IMR-90 (cell line): ENCODE results near the gene ESF1. TPM values are rescaled to one million over a fixed set of nuclear protein-coding genes. Genes with fewer than 3 reads are reported as not detected.

Experiments
- ATAC-seq: fragments of 200-7000 bp; cut with Tn5 transposase; 2 replicates; pipeline ENCODE4 v1.9.1; 2020; ENCODE audit warnings: low read depth, mild to moderate bottlenecking, moderate library complexity
- BruUV-seq: library from RNA; stranded (reverse); fragments of 400-500 nt; replicated peaks from 2 replicates; lab custom pipeline; 2021; lab: Mats Ljungman, UMichigan
- CTCF ChIA-PET: fragments of 300-600 bp; formaldehyde crosslinking; extraction: SDS; loops from one replicate; lab custom pipeline; 2021; ENCODE audit warnings: antibody characterized with exemption; lab: Yijun Ruan, JAX
- POLR2A ChIA-PET: fragments of 300-600 bp; sonication (Branson Sonifier 250); formaldehyde crosslinking; loops from one replicate; lab custom pipeline; 2022; ENCODE audit warnings: antibody characterized with exemption; ENCODE audit not compliant: unreplicated experiment; lab: Charles Lee
- DNase-seq: peaks from one replicate; pipeline ENCODE4 v3.0.0; 2013
- H2AFZ ChIP-seq: replicated peaks from 2 replicates; pipeline ENCODE3; 2013; ENCODE audit warnings: low read length, mild to moderate bottlenecking; ENCODE audit not compliant: poor library complexity
- H2AK5ac ChIP-seq: 2 replicates; pipeline ENCODE4 v1.6.1; 2013; ENCODE audit warnings: low read depth, low read length, inconsistent platforms
- H2AK9ac ChIP-seq: replicated peaks from 2 replicates; pipeline ENCODE3; 2013; ENCODE audit warnings: mild to moderate bottlenecking, low read depth, low read length, moderate library complexity; ENCODE audit not compliant: poor library complexity
- H2BK120ac ChIP-seq: 2 replicates; pipeline ENCODE4 v1.6.1; 2013; ENCODE audit warnings: low read depth, low read length, inconsistent platforms
- H2BK15ac ChIP-seq: 3 replicates; pipeline ENCODE4 v1.6.1; 2013; ENCODE audit warnings: low read depth, low read length, inconsistent platforms
- H2BK20ac ChIP-seq: 2 replicates; pipeline ENCODE4 v1.6.1; 2013; ENCODE audit warnings: low read depth, mild to moderate bottlenecking, inconsistent platforms, low read length, moderate library complexity
- H2BK5ac ChIP-seq: 2 replicates; pipeline ENCODE4 v1.6.1; 2013; ENCODE audit warnings: mild to moderate bottlenecking, low read depth, low read length, inconsistent platforms; ENCODE audit not compliant: poor library complexity, severe bottlenecking
- H3K14ac ChIP-seq: replicated peaks from 2 replicates; pipeline ENCODE4 v1.6.1; 2013; ENCODE audit warnings: low read depth, low read length, inconsistent platforms
- H3K18ac ChIP-seq: 2 replicates; pipeline ENCODE4 v1.6.1; 2013; ENCODE audit warnings: low read depth, low read length, control low read depth
- H3K23ac ChIP-seq: 2 replicates; pipeline ENCODE4 v1.6.1; 2013; ENCODE audit warnings: low read depth, low read length, inconsistent platforms
- H3K27ac ChIP-seq: 2 replicates; pipeline ENCODE4 v1.5.1; 2013; ENCODE audit warnings: mild to moderate bottlenecking, control low read depth, low read length; ENCODE audit not compliant: insufficient read depth
- H3K27me3 ChIP-seq: 2 replicates; pipeline ENCODE4 v1.6.1; 2013; ENCODE audit warnings: low read length; ENCODE audit not compliant: control insufficient read depth, insufficient read depth
- H3K36me3 ChIP-seq: 2 replicates; pipeline ENCODE4 v1.6.1; 2013; ENCODE audit warnings: low read length, mixed read lengths; ENCODE audit not compliant: control insufficient read depth, insufficient read depth
- H3K4ac ChIP-seq: 2 replicates; pipeline ENCODE4 v1.6.1; 2013; ENCODE audit warnings: low read depth, low read length, inconsistent platforms
- H3K4me1 ChIP-seq: 2 replicates; pipeline ENCODE4 v1.6.1; 2013; ENCODE audit warnings: low read length, mixed read lengths; ENCODE audit not compliant: control insufficient read depth, insufficient read depth
- H3K4me2 ChIP-seq: 2 replicates; pipeline ENCODE4 v1.6.1; 2013; ENCODE audit warnings: low read depth, mild to moderate bottlenecking, control low read depth, low read length, moderate library complexity
- H3K4me3 ChIP-seq: 2 replicates; pipeline ENCODE4 v1.5.1; 2013; ENCODE audit warnings: low read depth, mild to moderate bottlenecking, control low read depth, low read length, moderate library complexity; ENCODE audit not compliant: insufficient read depth
- H3K56ac ChIP-seq: 2 replicates; pipeline ENCODE4 v1.6.1; 2013; ENCODE audit warnings: low read length, inconsistent platforms; ENCODE audit not compliant: insufficient read depth; ENCODE audit errors: extremely low read depth
- H3K79me1 ChIP-seq, 2 experiments: 2 replicates each; pipeline ENCODE4 v1.6.1; 2013; ENCODE audit warnings: low read length in 2 of 2, inconsistent platforms in 1 of 2, low read depth in 1 of 2
- H3K9ac ChIP-seq: 2 replicates; pipeline ENCODE4 v1.6.1; 2013; ENCODE audit warnings: low read depth, low read length, control low read depth
- H3K9me1 ChIP-seq: 2 replicates; pipeline ENCODE4 v1.6.1; 2013; ENCODE audit warnings: low read length, inconsistent platforms; ENCODE audit not compliant: insufficient read depth
- H3K9me3 ChIP-seq: 2 replicates; pipeline ENCODE4 v1.6.1; 2013; ENCODE audit warnings: low read length; ENCODE audit not compliant: control insufficient read depth, insufficient read depth
- H4K20me1 ChIP-seq: 2 replicates; pipeline ENCODE4 v1.6.1; 2013; ENCODE audit warnings: low read length, inconsistent platforms; ENCODE audit not compliant: insufficient read depth
- H4K5ac ChIP-seq: 2 replicates; pipeline ENCODE4 v1.6.1; 2013; ENCODE audit warnings: mild to moderate bottlenecking, low read depth, low read length, control low read depth
- H4K8ac ChIP-seq, 2 experiments: 2 replicates each; pipeline ENCODE4 v1.6.1; 2013; ENCODE audit warnings: low read depth in 2 of 2, low read length in 2 of 2, control low read depth in 1 of 2, inconsistent platforms in 1 of 2
- H4K91ac ChIP-seq: 2 replicates; pipeline ENCODE4 v1.6.1; 2013; ENCODE audit warnings: low read depth, low read length, inconsistent platforms; ENCODE audit not compliant: insufficient read depth
- BHLHE40 ChIP-seq: fragments of 150-350 bp; IDR thresholded peaks from 2 replicates; pipeline ENCODE4 v1.6.1; 2016; ENCODE audit warnings: mild to moderate bottlenecking, low read depth, low read length
- CEBPB ChIP-seq: IDR thresholded peaks from 2 replicates; pipeline ENCODE4 v1.6.1; 2012; ENCODE audit warnings: low read depth, low read length, improper control_type of control experiment
- CHD1 ChIP-seq: IDR thresholded peaks from 2 replicates; pipeline ENCODE4 v1.6.1; 2012; ENCODE audit warnings: low read depth, low read length, improper control_type of control experiment
- FOS ChIP-seq: fragments of 150-350 bp; IDR thresholded peaks from 2 replicates; pipeline ENCODE4 v1.6.1; 2016; ENCODE audit warnings: low read depth, low read length
- MAFK ChIP-seq: IDR thresholded peaks from 2 replicates; pipeline ENCODE4 v1.6.1; 2012; ENCODE audit warnings: low read depth, low read length, improper control_type of control experiment
- MAZ ChIP-seq: IDR thresholded peaks from 2 replicates; pipeline ENCODE4 v1.6.1; 2012; ENCODE audit warnings: low read depth, mild to moderate bottlenecking, low read length, improper control_type of control experiment, moderate library complexity, borderline replicate concordance
- MXI1 ChIP-seq: IDR thresholded peaks from 2 replicates; pipeline ENCODE4 v1.6.1; 2012; ENCODE audit warnings: low read depth, mild to moderate bottlenecking, low read length, moderate library complexity, borderline replicate concordance
- NFE2L2 ChIP-seq: fragments of 150-350 bp; IDR thresholded peaks from 2 replicates; pipeline ENCODE4 v1.6.1; 2016; ENCODE audit warnings: low read depth, mild to moderate bottlenecking, low read length
- POLR2A ChIP-seq: IDR thresholded peaks from 2 replicates; pipeline ENCODE4 v1.6.1; 2012; ENCODE audit warnings: mild to moderate bottlenecking, low read depth, low read length
- RAD21 ChIP-seq: IDR thresholded peaks from 2 replicates; pipeline ENCODE4 v1.6.1; 2012; ENCODE audit warnings: low read length, improper control_type of control experiment
- RCOR1 ChIP-seq: IDR thresholded peaks from 2 replicates; pipeline ENCODE4 v1.6.1; 2012; ENCODE audit warnings: mild to moderate bottlenecking, low read length, improper control_type of control experiment; ENCODE audit not compliant: insufficient replicate concordance
- RFX5 ChIP-seq: IDR thresholded peaks from 2 replicates; pipeline ENCODE4 v1.8.0; 2012; ENCODE audit warnings: low read depth, mild to moderate bottlenecking, low read length, moderate library complexity
- SMC3 ChIP-seq: fragments of 150-350 bp; IDR thresholded peaks from 2 replicates; pipeline ENCODE4 v1.6.1; 2016; ENCODE audit warnings: low read depth, mild to moderate bottlenecking, antibody characterized with exemption, low read length, moderate library complexity
- WGBS, 2 experiments: methylation state at CpG; one replicate each; pipeline versions ENCODE4 v1.1.5 to v1.1.7; 2013; ENCODE audit warnings: missing lambda C conversion rate in 2 of 2; ENCODE audit not compliant: insufficient read length in 1 of 2; ENCODE audit errors: extremely low coverage in 2 of 2; 5-methylcytosine and 5-hydroxymethylcytosine counted together
- dilution Hi-C: fragments of 300-500 bp; cut with HindIII; formaldehyde crosslinking; loops from one replicate; pipeline ENCODE4 v1.14.3; 2018; ENCODE audit warnings: low sequenced_read_pairs; ENCODE audit not compliant: unreplicated experiment
- in situ Hi-C: fragments of 300-500 bp; cut with MboI; formaldehyde crosslinking; loops from 3 replicates; pipeline ENCODE4 v1.14.3; 2019; ENCODE audit warnings: low sequenced_read_pairs, inconsistent platforms, mixed read lengths
- intact Hi-C: fragments of 100-400 bp; cut with micrococcal nuclease; formaldehyde crosslinking; loops from 2 replicates; pipeline ENCODE4 v1.10.0; 2022
- polyA plus RNA-seq, 3 experiments: library from polyadenylated mRNA; depleted of rRNA; stranded (reverse); fragments of >200 nt; gene quantifications; 2 replicates each; pipeline ENCODE4 v1.2.3, GENCODE V29; 2012; ENCODE audit warnings: low replicate concordance in 1 of 3
- total RNA-seq: library from RNA; depleted of rRNA; stranded (reverse); fragments of >200 nt; gene quantifications from 2 replicates; pipeline ENCODE4 v1.2.3, GENCODE V29; 2012
- TF ChIP-seq, protein P1 (sequence below): fragments of 150-350 bp; IDR thresholded peaks from 2 replicates; pipeline ENCODE4 v1.6.1; 2017; ENCODE audit warnings: mild to moderate bottlenecking, antibody characterized with exemption, low read length, low read depth
- TF ChIP-seq, protein P2 (sequence below): fragments of 150-350 bp; IDR thresholded peaks from 2 replicates; pipeline ENCODE4 v1.6.1; 2016; ENCODE audit warnings: low read depth, mild to moderate bottlenecking, low read length, moderate library complexity, borderline replicate concordance

ESF1 gene
- total and polyA plus RNA-seq, 2 of the 4 experiments (the other 2 are of a cell fraction): 2.6 to 2.7 TPM

DNA sequence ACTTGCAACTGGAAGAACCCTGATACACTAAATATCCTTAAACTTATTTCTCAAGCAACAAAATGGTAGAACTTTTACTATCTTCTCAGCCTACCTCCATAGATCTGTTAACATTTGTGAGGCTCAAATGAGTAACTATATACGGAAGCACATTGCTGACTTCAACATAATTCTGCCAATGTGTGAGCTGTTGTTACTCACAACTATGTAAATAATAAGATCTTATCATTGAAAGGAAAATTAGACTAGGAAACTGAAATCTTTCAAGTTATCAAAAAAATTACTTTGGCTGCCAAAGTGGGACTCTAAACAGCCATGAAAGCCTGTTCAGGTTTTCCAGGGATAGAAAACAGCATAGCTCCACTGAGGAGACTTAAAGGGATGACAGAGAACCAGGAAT is 105.8 kb downstream of the ESF1 start:
- Histone ChIP-seq H3K4me2 (no peak overlapping the region), H2AK9ac (no peak overlapping the region), H3K79me1 (no peaks in the 10 kb centered on the region), H3K23ac (no peak overlapping the region), H2BK120ac (no peak overlapping the region), H4K91ac (no peak overlapping the region), H2BK20ac (no peak overlapping the region), H3K18ac (no peak overlapping the region), H3K56ac (no peak overlapping the region), H4K8ac (no peak overlapping the region), H3K4ac (no peak overlapping the region), H3K27me3 (no peaks in the 10 kb centered on the region; the same call in 1 of the 2 replicates), H3K36me3 (no peaks in the 10 kb centered on the region), H2BK5ac (no peak overlapping the region), H3K9me3 (no peaks in the 10 kb centered on the region), H3K4me3 (no peak overlapping the region), H2BK15ac (no peak overlapping the region), H3K27ac (no peak overlapping the region), H3K4me1 (peaks cover 2% of the 10 kb centered on the region; the same call in 1 of the 2 replicates), H2AK5ac (no peak overlapping the region), H3K14ac (no peak overlapping the region), H3K9me1 (no peaks in the 10 kb centered on the region), H4K20me1 (no peaks in the 10 kb centered on the region), H3K9ac (no peak overlapping the region), H4K5ac (no peak overlapping the region), H2AFZ (no peak overlapping the region)
- ChIA-PET POLR2A (no interaction called here), CTCF (no interaction called here)
- ATAC-seq: no peak
- no CpG with 5 or more reads among the region's 1 CpG for WGBS, 2 experiments
- dilution Hi-C loops (no loop called here), intact Hi-C loops (no loop called here), in situ Hi-C loops (no loop called here)
- BruUV-seq: no TSS peak
- TF ChIP-seq, protein P1, sequence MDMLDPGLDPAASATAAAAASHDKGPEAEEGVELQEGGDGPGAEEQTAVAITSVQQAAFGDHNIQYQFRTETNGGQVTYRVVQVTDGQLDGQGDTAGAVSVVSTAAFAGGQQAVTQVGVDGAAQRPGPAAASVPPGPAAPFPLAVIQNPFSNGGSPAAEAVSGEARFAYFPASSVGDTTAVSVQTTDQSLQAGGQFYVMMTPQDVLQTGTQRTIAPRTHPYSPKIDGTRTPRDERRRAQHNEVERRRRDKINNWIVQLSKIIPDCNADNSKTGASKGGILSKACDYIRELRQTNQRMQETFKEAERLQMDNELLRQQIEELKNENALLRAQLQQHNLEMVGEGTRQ: no peak
- no peak for TF ChIP-seq MXI1
- no peak for TF ChIP-seq CEBPB
- TF ChIP-seq RAD21: no peak
- TF ChIP-seq SMC3: no peak
- TF ChIP-seq POLR2A: no peak
- TF ChIP-seq NFE2L2: no peak
- no peak for TF ChIP-seq BHLHE40
- TF ChIP-seq, protein P2, sequence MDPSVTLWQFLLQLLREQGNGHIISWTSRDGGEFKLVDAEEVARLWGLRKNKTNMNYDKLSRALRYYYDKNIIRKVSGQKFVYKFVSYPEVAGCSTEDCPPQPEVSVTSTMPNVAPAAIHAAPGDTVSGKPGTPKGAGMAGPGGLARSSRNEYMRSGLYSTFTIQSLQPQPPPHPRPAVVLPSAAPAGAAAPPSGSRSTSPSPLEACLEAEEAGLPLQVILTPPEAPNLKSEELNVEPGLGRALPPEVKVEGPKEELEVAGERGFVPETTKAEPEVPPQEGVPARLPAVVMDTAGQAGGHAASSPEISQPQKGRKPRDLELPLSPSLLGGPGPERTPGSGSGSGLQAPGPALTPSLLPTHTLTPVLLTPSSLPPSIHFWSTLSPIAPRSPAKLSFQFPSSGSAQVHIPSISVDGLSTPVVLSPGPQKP: no peak
- TF ChIP-seq RFX5: no peak
- no peak for TF ChIP-seq FOS
- no peak for TF ChIP-seq RCOR1
- TF ChIP-seq MAFK: no peak
- no peak for TF ChIP-seq CHD1
- no peak for TF ChIP-seq MAZ
- no peak for DNase-seq
